NCI-H2196 treated with DMSO at 0.1 percent for 48 hours (cell line): ENCODE results near the gene FTO.

Source experiments
- DNase-seq: peaks from one replicate; lab custom pipeline; 2025; ENCODE audit not compliant: unreplicated experiment; lab: John Stamatoyannopoulos, UW

FTO gene

GRCh38 chr16:54199487-54200160 is 495.7 kb downstream of the FTO start:
- DNase-seq: no peak

- no peak for DNase-seq
Observed at GRCh38 chr16:54200161-54200534, 496.2 kb downstream of the FTO start.

- DNase-seq: no peak
Observed at GRCh38 chr16:54200720-54201119, 496.8 kb downstream of the FTO start.

DNA sequence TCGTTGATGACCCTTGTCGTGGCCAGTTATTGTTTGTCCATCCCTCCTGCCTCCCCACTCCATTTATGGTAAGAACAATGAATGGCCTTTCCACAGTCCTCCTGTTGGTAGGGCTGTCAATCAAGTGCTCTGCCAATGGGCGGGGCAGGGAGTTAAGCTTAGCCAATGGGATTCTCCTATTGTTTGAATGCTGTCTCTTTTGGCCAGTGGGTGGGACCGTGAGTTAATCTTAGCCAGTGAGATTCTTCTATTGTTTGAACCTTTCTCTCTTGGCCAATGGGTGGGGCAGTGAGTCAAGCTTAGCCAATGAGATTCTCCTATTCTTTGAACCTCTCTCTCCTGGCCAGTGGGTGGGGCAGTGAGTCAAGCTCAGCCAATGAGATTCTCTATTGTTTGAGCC is 497.2 kb downstream of the FTO start:
- DNase-seq: no peak
